ENCODE results near the gene FDCSP. TPM values are rescaled to one million over a fixed set of nuclear protein-coding genes. Genes with fewer than 3 reads are reported as not detected.
"Not testable (repeated sequence)": the region's sequence is repeated elsewhere in the genome, so short reads cannot be mapped to it uniquely, and the experiment has no call there.

FDCSP gene
- 1 to 10 TPM in 2 of 4 donors, under 1 TPM in 1, not detected in 1; 0.37 to 1.8 (median 1.3) TPM for polyA plus RNA-seq (ENCODE audit: insufficient read length in 4 of 4)

- no peak for DNase-seq (ENCODE audit: low read depth in 4 of 4, low spot score in 3 of 4)
Observed at GRCh38 chr4:70225824-70226223, at the start of gene FDCSP. TSS of gene FDCSP (plus strand) at chr4:70226124. CDS start at chr4:70231195, 5,071 bp downstream.

- DNase-seq (ENCODE audit: low read depth in 4 of 4, low spot score in 3 of 4): no peak
Observed at GRCh38 chr4:70177090-70177489, 48.8 kb upstream of the FDCSP start.

- no peak for DNase-seq (ENCODE audit: low read depth in 4 of 4, low spot score in 3 of 4)
Observed at GRCh38 chr4:70178075-70178660, 47.8 kb upstream of the FDCSP start.

GRCh38 chr4:70179811-70180210 lies 46.1 kb upstream of the FDCSP start:
- DNase-seq (ENCODE audit: low read depth in 4 of 4, low spot score in 3 of 4): no peak

- DNase-seq (ENCODE audit: low read depth in 4 of 4, low spot score in 3 of 4): no peak
Observed at GRCh38 chr4:70181864-70182263, 44.1 kb upstream of the FDCSP start.

- DNase-seq (ENCODE audit: low read depth in 4 of 4, low spot score in 3 of 4): no peak
Observed at GRCh38 chr4:70182517-70183167, 43.3 kb upstream of the FDCSP start.

GRCh38 chr4:70183168-70183939 lies 42.6 kb upstream of the FDCSP start:
- DNase-seq (ENCODE audit: low read depth in 4 of 4, low spot score in 3 of 4): peak in 1 of 4 donors; percentile 20

GRCh38 chr4:70183940-70184246 lies 42.0 kb upstream of the FDCSP start:
- DNase-seq (ENCODE audit: low read depth in 4 of 4, low spot score in 3 of 4): no peak

- no peak for DNase-seq (ENCODE audit: low read depth in 4 of 4, low spot score in 3 of 4)
Observed at GRCh38 chr4:70187216-70187615, 38.7 kb upstream of the FDCSP start.

- DNase-seq (ENCODE audit: low read depth in 4 of 4, low spot score in 3 of 4): no peak
Observed at GRCh38 chr4:70190579-70190978, 35.3 kb upstream of the FDCSP start.

GRCh38 chr4:70191647-70192046 lies 34.3 kb upstream of the FDCSP start:
- no peak for DNase-seq (ENCODE audit: low read depth in 4 of 4, low spot score in 3 of 4)

GRCh38 chr4:70192895-70193294 lies 33.0 kb upstream of the FDCSP start:
- DNase-seq (ENCODE audit: low read depth in 4 of 4, low spot score in 3 of 4): no peak

- DNase-seq (ENCODE audit: low read depth in 4 of 4, low spot score in 3 of 4): no peak
Observed at GRCh38 chr4:70195425-70195824, 30.5 kb upstream of the FDCSP start, which contains the start of gene ODAM. TSS of gene ODAM (plus strand) at chr4:70195725. CDS start at chr4:70196544, 819 bp downstream.

- no peak for DNase-seq (ENCODE audit: low read depth in 4 of 4, low spot score in 3 of 4)
Observed at GRCh38 chr4:70196857-70197256, 29.1 kb upstream of the FDCSP start.

GRCh38 chr4:70197842-70198241 lies 28.1 kb upstream of the FDCSP start:
- no peak for DNase-seq (ENCODE audit: low read depth in 4 of 4, low spot score in 3 of 4)

GRCh38 chr4:70203601-70204000 lies 22.3 kb upstream of the FDCSP start:
- no peak for DNase-seq (ENCODE audit: low read depth in 4 of 4, low spot score in 3 of 4)

- DNase-seq (ENCODE audit: low read depth in 4 of 4, low spot score in 3 of 4): not testable (repeated sequence)
Observed at GRCh38 chr4:70212752-70213151, 13.2 kb upstream of the FDCSP start.

GRCh38 chr4:70216109-70216508 lies 9.8 kb upstream of the FDCSP start:
- not testable (repeated sequence) for DNase-seq (ENCODE audit: low read depth in 4 of 4, low spot score in 3 of 4)

- not testable (repeated sequence) for DNase-seq (ENCODE audit: low read depth in 4 of 4, low spot score in 3 of 4)
Observed at GRCh38 chr4:70216550-70216949, 9.4 kb upstream of the FDCSP start.

- not testable (repeated sequence) for DNase-seq (ENCODE audit: low read depth in 4 of 4, low spot score in 3 of 4)
Observed at GRCh38 chr4:70221389-70221788, 4.5 kb upstream of the FDCSP start.

- DNase-seq (ENCODE audit: low read depth in 4 of 4, low spot score in 3 of 4): not testable (repeated sequence)
Observed at GRCh38 chr4:70221818-70222217, 4.1 kb upstream of the FDCSP start.

- no peak for DNase-seq (ENCODE audit: low read depth in 4 of 4, low spot score in 3 of 4)
Observed at GRCh38 chr4:70236125-70236524, 10.2 kb downstream of the FDCSP start.

Measured in left renal pelvis (tissue), 4 donors.